ENCODE data around the gene PDCL2.
"Not testable (repeated sequence)": the region's sequence is repeated elsewhere in the genome, so short reads cannot be mapped to it uniquely, and the experiment has no call there.

- TF ChIP-seq RB1 (IDR thresholded peaks at IDR 0.05; ENCODE audit: borderline replicate concordance); MYC (IDR thresholded peaks at IDR 0.05; ENCODE audit: insufficient read depth, insufficient read length, insufficient replicate concordance, low read length, severe bottlenecking); NFYB (IDR thresholded peaks at IDR 0.05; ENCODE audit: insufficient read depth, low read depth, low read length); CBX5 (IDR thresholded peaks at IDR 0.05; ENCODE audit: low read depth); POLR2A (IDR thresholded peaks at IDR 0.05; ENCODE audit: low read depth, low read length); CHD4 (IDR thresholded peaks at IDR 0.05); BHLHE40 (IDR thresholded peaks at IDR 0.05; ENCODE audit: borderline replicate concordance in 1 of 2, low read depth in 2 of 2, low read length in 1 of 2); ZNF274 (IDR thresholded peaks at IDR 0.05; ENCODE audit: insufficient read depth, insufficient read length): not testable (repeated sequence)
- TF ChIP-seq, protein P1, sequence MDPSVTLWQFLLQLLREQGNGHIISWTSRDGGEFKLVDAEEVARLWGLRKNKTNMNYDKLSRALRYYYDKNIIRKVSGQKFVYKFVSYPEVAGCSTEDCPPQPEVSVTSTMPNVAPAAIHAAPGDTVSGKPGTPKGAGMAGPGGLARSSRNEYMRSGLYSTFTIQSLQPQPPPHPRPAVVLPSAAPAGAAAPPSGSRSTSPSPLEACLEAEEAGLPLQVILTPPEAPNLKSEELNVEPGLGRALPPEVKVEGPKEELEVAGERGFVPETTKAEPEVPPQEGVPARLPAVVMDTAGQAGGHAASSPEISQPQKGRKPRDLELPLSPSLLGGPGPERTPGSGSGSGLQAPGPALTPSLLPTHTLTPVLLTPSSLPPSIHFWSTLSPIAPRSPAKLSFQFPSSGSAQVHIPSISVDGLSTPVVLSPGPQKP (IDR thresholded peaks at IDR 0.05; ENCODE audit: low read depth, low read length), result not testable (repeated sequence)
- TF ChIP-seq, protein P2, sequence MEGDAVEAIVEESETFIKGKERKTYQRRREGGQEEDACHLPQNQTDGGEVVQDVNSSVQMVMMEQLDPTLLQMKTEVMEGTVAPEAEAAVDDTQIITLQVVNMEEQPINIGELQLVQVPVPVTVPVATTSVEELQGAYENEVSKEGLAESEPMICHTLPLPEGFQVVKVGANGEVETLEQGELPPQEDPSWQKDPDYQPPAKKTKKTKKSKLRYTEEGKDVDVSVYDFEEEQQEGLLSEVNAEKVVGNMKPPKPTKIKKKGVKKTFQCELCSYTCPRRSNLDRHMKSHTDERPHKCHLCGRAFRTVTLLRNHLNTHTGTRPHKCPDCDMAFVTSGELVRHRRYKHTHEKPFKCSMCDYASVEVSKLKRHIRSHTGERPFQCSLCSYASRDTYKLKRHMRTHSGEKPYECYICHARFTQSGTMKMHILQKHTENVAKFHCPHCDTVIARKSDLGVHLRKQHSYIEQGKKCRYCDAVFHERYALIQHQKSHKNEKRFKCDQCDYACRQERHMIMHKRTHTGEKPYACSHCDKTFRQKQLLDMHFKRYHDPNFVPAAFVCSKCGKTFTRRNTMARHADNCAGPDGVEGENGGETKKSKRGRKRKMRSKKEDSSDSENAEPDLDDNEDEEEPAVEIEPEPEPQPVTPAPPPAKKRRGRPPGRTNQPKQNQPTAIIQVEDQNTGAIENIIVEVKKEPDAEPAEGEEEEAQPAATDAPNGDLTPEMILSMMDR (IDR thresholded peaks at IDR 0.05 in 2 of 3, conservative IDR thresholded peaks at IDR 0.05 in 1 of 3; ENCODE audit: control insufficient read depth in 2 of 3, extremely low read depth in 1 of 3, insufficient read depth in 1 of 3, low read depth in 3 of 3, low read length in 3 of 3), result not testable (repeated sequence)
These were observed 9.3 kb downstream of the PDCL2 start for GRCh38 chr4:55582773-55583172.
